H54 (cell line): ENCODE results near the gene FOXK2.

ENCODE experiments used
- DNase-seq: peaks from one replicate; pipeline ENCODE4 v3.0.0; 2011; ENCODE audit warnings: low spot score, mixed read lengths; ENCODE audit not compliant: insufficient read length
- FAIRE-seq: peaks from 3 replicates; lab custom pipeline; 2011; peaks lifted over from hg19 to GRCh38; lab: Jason Lieb, UNC
- POLR2A ChIP-seq: IDR thresholded peaks from 2 replicates; pipeline ENCODE4 v1.6.1; 2011; ENCODE audit warnings: low read depth, mild to moderate bottlenecking, low read length

Gene FOXK2

GRCh38 chr17:82590881-82591539 is 71.5 kb downstream of the FOXK2 start:
- no peak for FAIRE-seq

GRCh38 chr17:82592289-82592766 is 72.8 kb downstream of the FOXK2 start:
- FAIRE-seq, result no peak
- no peak for TF ChIP-seq POLR2A
- no peak for DNase-seq

More at GRCh38 chr17:82590881-82591539, 71.5 kb downstream of the FOXK2 start:
- TF ChIP-seq POLR2A, result no peak
- DNase-seq, result no peak

GRCh38 chr17:82592767-82593589 is 73.4 kb downstream of the FOXK2 start:
- no peak for DNase-seq
- FAIRE-seq, result no peak
- no peak for TF ChIP-seq POLR2A

GRCh38 chr17:82593590-82594087 is 74.1 kb downstream of the FOXK2 start:
- DNase-seq (no peak), FAIRE-seq (no peak)
- no peak for TF ChIP-seq POLR2A

- TF ChIP-seq POLR2A, result no peak
- DNase-seq (no peak), FAIRE-seq (no peak)
These were observed 75.0 kb downstream of the FOXK2 start for GRCh38 chr17:82594571-82594970.

- FAIRE-seq (no peak), DNase-seq (no peak)
- no peak for TF ChIP-seq POLR2A
These were observed 76.4 kb downstream of the FOXK2 start for GRCh38 chr17:82595893-82596292.

GRCh38 chr17:82596296-82596695 is 76.8 kb downstream of the FOXK2 start:
- FAIRE-seq, result no peak
- no peak for DNase-seq
- no peak for TF ChIP-seq POLR2A

GRCh38 chr17:82596837-82597672 is 77.5 kb downstream of the FOXK2 start:
- DNase-seq (no peak), FAIRE-seq (no peak)
- no peak for TF ChIP-seq POLR2A

GRCh38 chr17:82598256-82599119 is 79.0 kb downstream of the FOXK2 start:
- DNase-seq, result peak; percentile 79

GRCh38 chr17:82599674-82600661 is 80.4 kb downstream of the FOXK2 start:
- no peak for TF ChIP-seq POLR2A
- DNase-seq, result no peak
- no peak for FAIRE-seq

More at GRCh38 chr17:82598256-82599119, 79.0 kb downstream of the FOXK2 start:
- no peak for TF ChIP-seq POLR2A
- no peak for FAIRE-seq

- FAIRE-seq (no peak), DNase-seq (no peak)
- no peak for TF ChIP-seq POLR2A
These were observed 81.4 kb downstream of the FOXK2 start for GRCh38 chr17:82600731-82601446.
